ENCODE results near the gene RELL2.

GRCh38 chr5:141641634-141642267 is 5.0 kb downstream of the RELL2 start:
- no peak for TF ChIP-seq CTCF (IDR thresholded peaks at IDR 0.05 in 8 of 11, conservative IDR thresholded peaks at IDR 0.05 in 3 of 11)
- TF ChIP-seq POLR2A (IDR thresholded peaks at IDR 0.05), result no peak
- TF ChIP-seq POLR2AphosphoS5 (IDR thresholded peaks at IDR 0.05), result no peak
